Neural cell (in vitro differentiated cells): Measurements from ENCODE around the gene CLEC16A. TPM values are rescaled to one million over a fixed set of nuclear protein-coding genes. Genes with fewer than 3 reads are reported as not detected.

Experiments
- H2AFZ ChIP-seq: fragments of 200-600, 300-800 bp; sonication (generic), shearing (Covaris generic); 2 replicates; pipeline ENCODE4 v1.6.0; 2014; ENCODE audit warnings: low read depth, mild to moderate bottlenecking, antibody characterized with exemption, low read length, moderate library complexity
- H3F3A ChIP-seq: fragments of 200-600 bp; shearing (Covaris generic); 2 replicates; pipeline ENCODE4 v1.6.1; 2016; ENCODE audit warnings: mild to moderate bottlenecking, moderate library complexity, mixed read lengths, antibody characterized with exemption, low read length; ENCODE audit not compliant: insufficient read depth, poor library complexity, severe bottlenecking
- H3K27ac ChIP-seq: fragments of 200-600, 300-800 bp; sonication (generic), shearing (Covaris generic); 2 replicates; pipeline ENCODE4 v1.5.1; 2014; ENCODE audit warnings: mild to moderate bottlenecking, low read length, moderate library complexity
- H3K27me3 ChIP-seq: fragments of 300-800, 200-600 bp; sonication (generic), shearing (Covaris generic); 2 replicates; pipeline ENCODE4 v1.6.0; 2014; ENCODE audit warnings: mild to moderate bottlenecking, low read depth, low read length, moderate library complexity; ENCODE audit not compliant: insufficient read depth
- H3K36me3 ChIP-seq: fragments of 300-800, 200-600 bp; sonication (generic), shearing (Covaris generic); 2 replicates; pipeline ENCODE4 v1.5.1; 2014; ENCODE audit warnings: mild to moderate bottlenecking, antibody characterized with exemption, low read length, moderate library complexity; ENCODE audit not compliant: insufficient read depth
- H3K4me2 ChIP-seq: fragments of 300-800, 200-600 bp; sonication (generic), shearing (Covaris generic); 2 replicates; pipeline ENCODE4 v1.6.0; 2014; ENCODE audit warnings: mild to moderate bottlenecking, low read length
- H3K4me3 ChIP-seq: fragments of 300-800, 200-600 bp; sonication (generic), shearing (Covaris generic); 2 replicates; pipeline ENCODE4 v1.5.1; 2014; ENCODE audit warnings: mild to moderate bottlenecking, low read length, moderate library complexity
- H3K79me2 ChIP-seq: fragments of 200-600 bp; shearing (Covaris generic); replicated peaks from 2 replicates; pipeline ENCODE4 v1.6.0; 2014; ENCODE audit warnings: mild to moderate bottlenecking, low read length, moderate library complexity; ENCODE audit not compliant: insufficient read depth
- H3K9ac ChIP-seq: fragments of 300-800, 200-600 bp; sonication (generic), shearing (Covaris generic); 2 replicates; pipeline ENCODE4 v1.6.1; 2016; ENCODE audit warnings: mild to moderate bottlenecking, low read length, mixed read lengths
- H3K9me2 ChIP-seq: fragments of 200-600 bp; shearing (Covaris generic); 2 replicates; pipeline ENCODE4 v1.6.1; 2016; ENCODE audit warnings: mild to moderate bottlenecking, low read length, mixed read lengths; ENCODE audit not compliant: insufficient read depth
- H3K9me3 ChIP-seq: fragments of 200-600, 300-800 bp; sonication (generic), shearing (Covaris generic); 2 replicates; pipeline ENCODE4 v1.6.1; 2016; ENCODE audit warnings: mild to moderate bottlenecking, mixed run types, low read length, moderate library complexity, mixed read lengths
- H4K20me1 ChIP-seq: fragments of 200-600 bp; shearing (Covaris generic); 2 replicates; pipeline ENCODE4 v1.6.1; 2016; ENCODE audit warnings: mild to moderate bottlenecking, mixed run types; ENCODE audit not compliant: insufficient read depth
- CTCF ChIP-seq: fragments of 450-650 bp; IDR thresholded peaks from 2 replicates; pipeline ENCODE4 v1.5.1; 2014; ENCODE audit warnings: antibody characterized with exemption, mild to moderate bottlenecking, moderate library complexity; ENCODE audit not compliant: poor library complexity, severe bottlenecking
- EP300 ChIP-seq: fragments of 450-650 bp; conservative IDR thresholded peaks from 2 replicates; pipeline ENCODE4 v1.6.1; 2014; ENCODE audit warnings: antibody characterized with exemption, mild to moderate bottlenecking, moderate library complexity; ENCODE audit not compliant: poor library complexity, severe bottlenecking
- EZH2 ChIP-seq: fragments of 200-600, 300-800 bp; shearing (Covaris generic), sonication (generic); IDR thresholded peaks from 2 replicates; pipeline ENCODE4 v1.6.1; 2014; ENCODE audit warnings: antibody characterized with exemption, low read length, borderline replicate concordance, mild to moderate bottlenecking; ENCODE audit not compliant: insufficient read depth, poor library complexity, severe bottlenecking
- MXI1 ChIP-seq: fragments of 450-650 bp; conservative IDR thresholded peaks from 2 replicates; pipeline ENCODE4 v1.6.1; 2014; ENCODE audit warnings: antibody characterized with exemption, mild to moderate bottlenecking; ENCODE audit not compliant: poor library complexity, severe bottlenecking
- POLR2AphosphoS5 ChIP-seq: IDR thresholded peaks from 2 replicates; pipeline ENCODE4 v1.6.1; 2012
- RAD21 ChIP-seq: fragments of 450-650 bp; conservative IDR thresholded peaks from 2 replicates; pipeline ENCODE4 v1.6.1; 2014; ENCODE audit warnings: antibody characterized with exemption, mild to moderate bottlenecking, moderate library complexity
- SMC3 ChIP-seq: fragments of 450-650 bp; conservative IDR thresholded peaks from 2 replicates; pipeline ENCODE4 v1.6.1; 2014; ENCODE audit warnings: antibody characterized with exemption, mild to moderate bottlenecking, moderate library complexity; ENCODE audit not compliant: poor library complexity
- TAF1 ChIP-seq: IDR thresholded peaks from 2 replicates; pipeline ENCODE4 v1.6.1; 2012; ENCODE audit warnings: low read depth
- polyA plus RNA-seq: library from polyadenylated mRNA; depleted of rRNA; stranded (reverse); fragments of >200 nt; gene quantifications from 2 replicates; pipeline ENCODE4 v1.2.3, GENCODE V29; 2014
- TF ChIP-seq, protein P1 (sequence below): IDR thresholded peaks from 2 replicates; pipeline ENCODE4 v1.6.1; 2012; ENCODE audit warnings: borderline replicate concordance

CLEC16A gene
- polyA plus RNA-seq, 1 donor from 2014 or later = 11.1 TPM

- TF ChIP-seq MXI1 = no peak
- no peak for TF ChIP-seq CTCF
- TF ChIP-seq, protein P1, sequence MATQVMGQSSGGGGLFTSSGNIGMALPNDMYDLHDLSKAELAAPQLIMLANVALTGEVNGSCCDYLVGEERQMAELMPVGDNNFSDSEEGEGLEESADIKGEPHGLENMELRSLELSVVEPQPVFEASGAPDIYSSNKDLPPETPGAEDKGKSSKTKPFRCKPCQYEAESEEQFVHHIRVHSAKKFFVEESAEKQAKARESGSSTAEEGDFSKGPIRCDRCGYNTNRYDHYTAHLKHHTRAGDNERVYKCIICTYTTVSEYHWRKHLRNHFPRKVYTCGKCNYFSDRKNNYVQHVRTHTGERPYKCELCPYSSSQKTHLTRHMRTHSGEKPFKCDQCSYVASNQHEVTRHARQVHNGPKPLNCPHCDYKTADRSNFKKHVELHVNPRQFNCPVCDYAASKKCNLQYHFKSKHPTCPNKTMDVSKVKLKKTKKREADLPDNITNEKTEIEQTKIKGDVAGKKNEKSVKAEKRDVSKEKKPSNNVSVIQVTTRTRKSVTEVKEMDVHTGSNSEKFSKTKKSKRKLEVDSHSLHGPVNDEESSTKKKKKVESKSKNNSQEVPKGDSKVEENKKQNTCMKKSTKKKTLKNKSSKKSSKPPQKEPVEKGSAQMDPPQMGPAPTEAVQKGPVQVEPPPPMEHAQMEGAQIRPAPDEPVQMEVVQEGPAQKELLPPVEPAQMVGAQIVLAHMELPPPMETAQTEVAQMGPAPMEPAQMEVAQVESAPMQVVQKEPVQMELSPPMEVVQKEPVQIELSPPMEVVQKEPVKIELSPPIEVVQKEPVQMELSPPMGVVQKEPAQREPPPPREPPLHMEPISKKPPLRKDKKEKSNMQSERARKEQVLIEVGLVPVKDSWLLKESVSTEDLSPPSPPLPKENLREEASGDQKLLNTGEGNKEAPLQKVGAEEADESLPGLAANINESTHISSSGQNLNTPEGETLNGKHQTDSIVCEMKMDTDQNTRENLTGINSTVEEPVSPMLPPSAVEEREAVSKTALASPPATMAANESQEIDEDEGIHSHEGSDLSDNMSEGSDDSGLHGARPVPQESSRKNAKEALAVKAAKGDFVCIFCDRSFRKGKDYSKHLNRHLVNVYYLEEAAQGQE = no peak
- TF ChIP-seq POLR2AphosphoS5 = no peak
- no peak for TF ChIP-seq TAF1
- no peak for TF ChIP-seq EZH2
- TF ChIP-seq RAD21 = no peak
- no peak for TF ChIP-seq EP300
- TF ChIP-seq SMC3 = no peak
- H2AFZ ChIP-seq = no peak overlapping the region
- H3K9me3 ChIP-seq = no peaks in the 10 kb centered on the region
- no peaks in the 10 kb centered on the region for H4K20me1 ChIP-seq
- H3K36me3 ChIP-seq = no peaks in the 10 kb centered on the region
- H3K4me2 ChIP-seq = no peak overlapping the region
- H3K27ac ChIP-seq = no peak overlapping the region
- H3F3A ChIP-seq = no peaks in the 10 kb centered on the region
- no peak overlapping the region for H3K9ac ChIP-seq
- no peaks in the 10 kb centered on the region for H3K27me3 ChIP-seq
- no peak overlapping the region for H3K4me3 ChIP-seq
- no peaks in the 10 kb centered on the region for H3K79me2 ChIP-seq
- no peaks in the 10 kb centered on the region for H3K9me2 ChIP-seq
Observed at GRCh38 chr16:10906482-10906881, 37.9 kb upstream of the CLEC16A start.

DNA sequence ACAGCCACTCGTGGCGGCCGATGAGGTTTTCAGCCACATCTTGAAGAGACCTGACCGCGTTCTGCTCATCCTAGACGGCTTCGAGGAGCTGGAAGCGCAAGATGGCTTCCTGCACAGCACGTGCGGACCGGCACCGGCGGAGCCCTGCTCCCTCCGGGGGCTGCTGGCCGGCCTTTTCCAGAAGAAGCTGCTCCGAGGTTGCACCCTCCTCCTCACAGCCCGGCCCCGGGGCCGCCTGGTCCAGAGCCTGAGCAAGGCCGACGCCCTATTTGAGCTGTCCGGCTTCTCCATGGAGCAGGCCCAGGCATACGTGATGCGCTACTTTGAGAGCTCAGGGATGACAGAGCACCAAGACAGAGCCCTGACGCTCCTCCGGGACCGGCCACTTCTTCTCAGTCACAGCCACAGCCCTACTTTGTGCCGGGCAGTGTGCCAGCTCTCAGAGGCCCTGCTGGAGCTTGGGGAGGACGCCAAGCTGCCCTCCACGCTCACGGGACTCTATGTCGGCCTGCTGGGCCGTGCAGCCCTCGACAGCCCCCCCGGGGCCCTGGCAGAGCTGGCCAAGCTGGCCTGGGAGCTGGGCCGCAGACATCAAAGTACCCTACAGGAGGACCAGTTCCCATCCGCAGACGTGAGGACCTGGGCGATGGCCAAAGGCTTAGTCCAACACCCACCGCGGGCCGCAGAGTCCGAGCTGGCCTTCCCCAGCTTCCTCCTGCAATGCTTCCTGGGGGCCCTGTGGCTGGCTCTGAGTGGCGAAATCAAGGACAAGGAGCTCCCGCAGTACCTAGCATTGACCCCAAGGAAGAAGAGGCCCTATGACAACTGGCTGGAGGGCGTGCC, 37.2 kb upstream of the CLEC16A start:
- H3K9me2 ChIP-seq = no peaks in the 10 kb centered on the region

More for the DNA sequence above, 37.2 kb upstream of the CLEC16A start:
- Histone ChIP-seq H3F3A (no peaks in the 10 kb centered on the region), H4K20me1 (no peaks in the 10 kb centered on the region), H3K9me3 (no peaks in the 10 kb centered on the region), H3K27me3 (no peaks in the 10 kb centered on the region), H3K79me2 (no peaks in the 10 kb centered on the region), H3K9ac (no peak overlapping the region), H3K4me3 (no peak overlapping the region), H3K27ac (no peak overlapping the region), H3K36me3 (no peaks in the 10 kb centered on the region), H3K4me2 (no peak overlapping the region), H2AFZ (no peak overlapping the region)
- TF ChIP-seq POLR2AphosphoS5 = no peak
